Neural cell (in vitro differentiated cells): ENCODE results near the gene AQP12A. TPM values are rescaled to one million over a fixed set of nuclear protein-coding genes. Genes with fewer than 3 reads are reported as not detected.

Experiments
- H2AFZ ChIP-seq: fragments of 200-600, 300-800 bp; sonication (generic), shearing (Covaris generic); 2 replicates; pipeline ENCODE4 v1.6.0; 2014; ENCODE audit warnings: low read depth, mild to moderate bottlenecking, antibody characterized with exemption, low read length, moderate library complexity
- H3F3A ChIP-seq: fragments of 200-600 bp; shearing (Covaris generic); 2 replicates; pipeline ENCODE4 v1.6.1; 2016; ENCODE audit warnings: mild to moderate bottlenecking, moderate library complexity, mixed read lengths, antibody characterized with exemption, low read length; ENCODE audit not compliant: insufficient read depth, poor library complexity, severe bottlenecking
- H3K27ac ChIP-seq: fragments of 200-600, 300-800 bp; sonication (generic), shearing (Covaris generic); 2 replicates; pipeline ENCODE4 v1.5.1; 2014; ENCODE audit warnings: mild to moderate bottlenecking, low read length, moderate library complexity
- H3K27me3 ChIP-seq: fragments of 300-800, 200-600 bp; sonication (generic), shearing (Covaris generic); 2 replicates; pipeline ENCODE4 v1.6.0; 2014; ENCODE audit warnings: mild to moderate bottlenecking, low read depth, low read length, moderate library complexity; ENCODE audit not compliant: insufficient read depth
- H3K36me3 ChIP-seq: fragments of 300-800, 200-600 bp; sonication (generic), shearing (Covaris generic); 2 replicates; pipeline ENCODE4 v1.5.1; 2014; ENCODE audit warnings: mild to moderate bottlenecking, antibody characterized with exemption, low read length, moderate library complexity; ENCODE audit not compliant: insufficient read depth
- H3K4me2 ChIP-seq: fragments of 300-800, 200-600 bp; sonication (generic), shearing (Covaris generic); 2 replicates; pipeline ENCODE4 v1.6.0; 2014; ENCODE audit warnings: mild to moderate bottlenecking, low read length
- H3K4me3 ChIP-seq: fragments of 300-800, 200-600 bp; sonication (generic), shearing (Covaris generic); 2 replicates; pipeline ENCODE4 v1.5.1; 2014; ENCODE audit warnings: mild to moderate bottlenecking, low read length, moderate library complexity
- H3K79me2 ChIP-seq: fragments of 200-600 bp; shearing (Covaris generic); replicated peaks from 2 replicates; pipeline ENCODE4 v1.6.0; 2014; ENCODE audit warnings: mild to moderate bottlenecking, low read length, moderate library complexity; ENCODE audit not compliant: insufficient read depth
- H3K9ac ChIP-seq: fragments of 300-800, 200-600 bp; sonication (generic), shearing (Covaris generic); 2 replicates; pipeline ENCODE4 v1.6.1; 2016; ENCODE audit warnings: mild to moderate bottlenecking, low read length, mixed read lengths
- H3K9me2 ChIP-seq: fragments of 200-600 bp; shearing (Covaris generic); 2 replicates; pipeline ENCODE4 v1.6.1; 2016; ENCODE audit warnings: mild to moderate bottlenecking, low read length, mixed read lengths; ENCODE audit not compliant: insufficient read depth
- H3K9me3 ChIP-seq: fragments of 200-600, 300-800 bp; sonication (generic), shearing (Covaris generic); 2 replicates; pipeline ENCODE4 v1.6.1; 2016; ENCODE audit warnings: mild to moderate bottlenecking, mixed run types, low read length, moderate library complexity, mixed read lengths
- H4K20me1 ChIP-seq: fragments of 200-600 bp; shearing (Covaris generic); 2 replicates; pipeline ENCODE4 v1.6.1; 2016; ENCODE audit warnings: mild to moderate bottlenecking, mixed run types; ENCODE audit not compliant: insufficient read depth
- EP300 ChIP-seq: fragments of 450-650 bp; conservative IDR thresholded peaks from 2 replicates; pipeline ENCODE4 v1.6.1; 2014; ENCODE audit warnings: antibody characterized with exemption, mild to moderate bottlenecking, moderate library complexity; ENCODE audit not compliant: poor library complexity, severe bottlenecking
- EZH2 ChIP-seq: fragments of 200-600, 300-800 bp; shearing (Covaris generic), sonication (generic); IDR thresholded peaks from 2 replicates; pipeline ENCODE4 v1.6.1; 2014; ENCODE audit warnings: antibody characterized with exemption, low read length, borderline replicate concordance, mild to moderate bottlenecking; ENCODE audit not compliant: insufficient read depth, poor library complexity, severe bottlenecking
- MXI1 ChIP-seq: fragments of 450-650 bp; conservative IDR thresholded peaks from 2 replicates; pipeline ENCODE4 v1.6.1; 2014; ENCODE audit warnings: antibody characterized with exemption, mild to moderate bottlenecking; ENCODE audit not compliant: poor library complexity, severe bottlenecking
- POLR2AphosphoS5 ChIP-seq: IDR thresholded peaks from 2 replicates; pipeline ENCODE4 v1.6.1; 2012
- RAD21 ChIP-seq: fragments of 450-650 bp; conservative IDR thresholded peaks from 2 replicates; pipeline ENCODE4 v1.6.1; 2014; ENCODE audit warnings: antibody characterized with exemption, mild to moderate bottlenecking, moderate library complexity
- SMC3 ChIP-seq: fragments of 450-650 bp; conservative IDR thresholded peaks from 2 replicates; pipeline ENCODE4 v1.6.1; 2014; ENCODE audit warnings: antibody characterized with exemption, mild to moderate bottlenecking, moderate library complexity; ENCODE audit not compliant: poor library complexity
- TAF1 ChIP-seq: IDR thresholded peaks from 2 replicates; pipeline ENCODE4 v1.6.1; 2012; ENCODE audit warnings: low read depth
- polyA plus RNA-seq: library from polyadenylated mRNA; depleted of rRNA; stranded (reverse); fragments of >200 nt; gene quantifications from 2 replicates; pipeline ENCODE4 v1.2.3, GENCODE V29; 2014
- TF ChIP-seq, protein P1 (sequence below): IDR thresholded peaks from 2 replicates; pipeline ENCODE4 v1.6.1; 2012; ENCODE audit warnings: borderline replicate concordance
- TF ChIP-seq, protein P2 (sequence below): fragments of 450-650 bp; IDR thresholded peaks from 2 replicates; pipeline ENCODE4 v1.5.1; 2014; ENCODE audit warnings: antibody characterized with exemption, mild to moderate bottlenecking, moderate library complexity; ENCODE audit not compliant: poor library complexity, severe bottlenecking

Gene AQP12A
- polyA plus RNA-seq, 1 donor from 2014 or later, result not detected

DNA sequence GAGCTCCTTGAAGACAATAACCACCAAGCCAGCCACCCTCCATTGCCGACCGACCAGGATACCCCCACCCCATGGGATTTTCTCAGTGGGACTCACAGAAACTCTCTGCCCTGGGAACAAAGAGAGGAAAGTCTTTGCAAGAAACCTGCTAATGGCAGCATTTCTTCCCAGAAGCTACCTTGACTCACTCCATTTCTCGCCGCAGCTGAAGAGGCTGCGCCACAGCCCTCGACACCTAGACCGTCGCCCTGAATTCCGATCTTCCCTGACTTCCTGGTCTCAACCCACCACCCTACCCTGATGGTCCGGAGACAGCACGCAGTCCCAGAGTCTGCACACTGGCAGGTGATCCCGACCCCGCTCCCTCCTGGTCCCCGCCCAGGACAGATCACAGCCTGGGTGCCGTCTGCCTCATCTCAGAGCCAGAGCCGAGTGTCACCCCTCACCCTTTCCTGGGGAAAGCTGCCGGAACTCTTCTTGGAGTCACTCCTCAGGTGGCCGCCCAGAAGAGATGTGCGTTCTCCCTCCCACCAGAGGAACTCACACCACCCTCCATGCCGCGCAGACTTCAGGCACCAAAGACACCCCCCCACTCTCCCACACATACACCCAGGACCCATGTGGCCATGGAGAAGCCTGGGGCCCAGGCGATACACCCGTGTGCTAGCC, 24.6 kb downstream of the AQP12A start:
- no peaks in the 10 kb centered on the region for H4K20me1 ChIP-seq
- H3K27me3 ChIP-seq, result no peaks in the 10 kb centered on the region
- H3K9me3 ChIP-seq, result no peaks in the 10 kb centered on the region
- no peaks in the 10 kb centered on the region for H3F3A ChIP-seq
- no peak for TF ChIP-seq EP300
- no peak for TF ChIP-seq RAD21
- no peaks in the 10 kb centered on the region for H3K36me3 ChIP-seq
- no peak overlapping the region for H3K9ac ChIP-seq
- H3K79me2 ChIP-seq, result no peaks in the 10 kb centered on the region
- H3K4me2 ChIP-seq, result no peak overlapping the region
- H3K9me2 ChIP-seq, result no peaks in the 10 kb centered on the region
- no peak overlapping the region for H2AFZ ChIP-seq
- H3K4me3 ChIP-seq, result no peak overlapping the region
- no peak overlapping the region for H3K27ac ChIP-seq

DNA sequence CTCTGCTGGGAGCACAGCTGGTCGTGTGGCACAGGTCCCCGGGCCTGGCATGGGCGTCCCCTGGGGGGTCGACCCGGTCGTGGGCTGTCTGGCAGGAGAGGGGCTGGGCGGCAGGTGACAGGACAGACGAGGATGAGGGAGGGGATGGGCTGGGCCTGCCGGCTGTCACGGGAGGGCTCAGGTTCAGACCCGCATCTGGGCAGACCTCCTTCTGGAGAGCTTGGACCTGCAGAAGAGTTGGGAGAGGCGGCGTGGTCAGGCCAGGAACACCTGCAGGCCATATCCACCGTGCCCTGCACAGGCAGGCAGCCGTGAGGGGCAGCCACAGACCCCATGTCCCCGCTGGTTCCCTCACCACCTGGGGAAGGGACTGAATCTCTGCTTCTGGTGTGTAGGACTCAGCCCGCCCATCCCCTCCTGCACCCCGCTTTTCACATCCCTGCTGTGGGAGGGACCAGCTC, 25.5 kb downstream of the AQP12A start:
- H3K9me2 ChIP-seq, result no peaks in the 10 kb centered on the region
- H3K27ac ChIP-seq, result no peak overlapping the region
- no peaks in the 10 kb centered on the region for H3K36me3 ChIP-seq
- H3K9ac ChIP-seq, result no peak overlapping the region
- H3K27me3 ChIP-seq, result no peaks in the 10 kb centered on the region
- H3K79me2 ChIP-seq, result no peaks in the 10 kb centered on the region
- no peak for TF ChIP-seq SMC3
- no peak for TF ChIP-seq POLR2AphosphoS5
- no peak for TF ChIP-seq RAD21
- TF ChIP-seq, protein P1, sequence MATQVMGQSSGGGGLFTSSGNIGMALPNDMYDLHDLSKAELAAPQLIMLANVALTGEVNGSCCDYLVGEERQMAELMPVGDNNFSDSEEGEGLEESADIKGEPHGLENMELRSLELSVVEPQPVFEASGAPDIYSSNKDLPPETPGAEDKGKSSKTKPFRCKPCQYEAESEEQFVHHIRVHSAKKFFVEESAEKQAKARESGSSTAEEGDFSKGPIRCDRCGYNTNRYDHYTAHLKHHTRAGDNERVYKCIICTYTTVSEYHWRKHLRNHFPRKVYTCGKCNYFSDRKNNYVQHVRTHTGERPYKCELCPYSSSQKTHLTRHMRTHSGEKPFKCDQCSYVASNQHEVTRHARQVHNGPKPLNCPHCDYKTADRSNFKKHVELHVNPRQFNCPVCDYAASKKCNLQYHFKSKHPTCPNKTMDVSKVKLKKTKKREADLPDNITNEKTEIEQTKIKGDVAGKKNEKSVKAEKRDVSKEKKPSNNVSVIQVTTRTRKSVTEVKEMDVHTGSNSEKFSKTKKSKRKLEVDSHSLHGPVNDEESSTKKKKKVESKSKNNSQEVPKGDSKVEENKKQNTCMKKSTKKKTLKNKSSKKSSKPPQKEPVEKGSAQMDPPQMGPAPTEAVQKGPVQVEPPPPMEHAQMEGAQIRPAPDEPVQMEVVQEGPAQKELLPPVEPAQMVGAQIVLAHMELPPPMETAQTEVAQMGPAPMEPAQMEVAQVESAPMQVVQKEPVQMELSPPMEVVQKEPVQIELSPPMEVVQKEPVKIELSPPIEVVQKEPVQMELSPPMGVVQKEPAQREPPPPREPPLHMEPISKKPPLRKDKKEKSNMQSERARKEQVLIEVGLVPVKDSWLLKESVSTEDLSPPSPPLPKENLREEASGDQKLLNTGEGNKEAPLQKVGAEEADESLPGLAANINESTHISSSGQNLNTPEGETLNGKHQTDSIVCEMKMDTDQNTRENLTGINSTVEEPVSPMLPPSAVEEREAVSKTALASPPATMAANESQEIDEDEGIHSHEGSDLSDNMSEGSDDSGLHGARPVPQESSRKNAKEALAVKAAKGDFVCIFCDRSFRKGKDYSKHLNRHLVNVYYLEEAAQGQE, result no peak
- no peak for TF ChIP-seq EP300
- TF ChIP-seq EZH2, result no peak
- TF ChIP-seq, protein P2, sequence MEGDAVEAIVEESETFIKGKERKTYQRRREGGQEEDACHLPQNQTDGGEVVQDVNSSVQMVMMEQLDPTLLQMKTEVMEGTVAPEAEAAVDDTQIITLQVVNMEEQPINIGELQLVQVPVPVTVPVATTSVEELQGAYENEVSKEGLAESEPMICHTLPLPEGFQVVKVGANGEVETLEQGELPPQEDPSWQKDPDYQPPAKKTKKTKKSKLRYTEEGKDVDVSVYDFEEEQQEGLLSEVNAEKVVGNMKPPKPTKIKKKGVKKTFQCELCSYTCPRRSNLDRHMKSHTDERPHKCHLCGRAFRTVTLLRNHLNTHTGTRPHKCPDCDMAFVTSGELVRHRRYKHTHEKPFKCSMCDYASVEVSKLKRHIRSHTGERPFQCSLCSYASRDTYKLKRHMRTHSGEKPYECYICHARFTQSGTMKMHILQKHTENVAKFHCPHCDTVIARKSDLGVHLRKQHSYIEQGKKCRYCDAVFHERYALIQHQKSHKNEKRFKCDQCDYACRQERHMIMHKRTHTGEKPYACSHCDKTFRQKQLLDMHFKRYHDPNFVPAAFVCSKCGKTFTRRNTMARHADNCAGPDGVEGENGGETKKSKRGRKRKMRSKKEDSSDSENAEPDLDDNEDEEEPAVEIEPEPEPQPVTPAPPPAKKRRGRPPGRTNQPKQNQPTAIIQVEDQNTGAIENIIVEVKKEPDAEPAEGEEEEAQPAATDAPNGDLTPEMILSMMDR, result no peak
- no peak for TF ChIP-seq TAF1
- TF ChIP-seq MXI1, result no peak
- no peaks in the 10 kb centered on the region for H4K20me1 ChIP-seq
- no peak overlapping the region for H2AFZ ChIP-seq
- no peaks in the 10 kb centered on the region for H3F3A ChIP-seq
- H3K4me2 ChIP-seq, result no peak overlapping the region
- H3K4me3 ChIP-seq, result no peak overlapping the region
- no peaks in the 10 kb centered on the region for H3K9me3 ChIP-seq
